IMR-90 (cell line): ENCODE measurements around the gene ZNF597. TPM values are rescaled to one million over a fixed set of nuclear protein-coding genes. Genes with fewer than 3 reads are reported as not detected.

Source experiments
- ATAC-seq: fragments of 200-7000 bp; cut with Tn5 transposase; 2 replicates; pipeline ENCODE4 v1.9.1; 2020; ENCODE audit warnings: low read depth, mild to moderate bottlenecking, moderate library complexity
- BruUV-seq: library from RNA; stranded (reverse); fragments of 400-500 nt; replicated peaks from 2 replicates; lab custom pipeline; 2021; lab: Mats Ljungman, UMichigan
- CTCF ChIA-PET: fragments of 300-600 bp; formaldehyde crosslinking; extraction: SDS; loops from one replicate; lab custom pipeline; 2021; ENCODE audit warnings: antibody characterized with exemption; lab: Yijun Ruan, JAX
- POLR2A ChIA-PET: fragments of 300-600 bp; sonication (Branson Sonifier 250); formaldehyde crosslinking; loops from one replicate; lab custom pipeline; 2022; ENCODE audit warnings: antibody characterized with exemption; ENCODE audit not compliant: unreplicated experiment; lab: Charles Lee
- DNase-seq: peaks from one replicate; pipeline ENCODE4 v3.0.0; 2013
- H2AFZ ChIP-seq: replicated peaks from 2 replicates; pipeline ENCODE3; 2013; ENCODE audit warnings: low read length, mild to moderate bottlenecking; ENCODE audit not compliant: poor library complexity
- H2AK5ac ChIP-seq: 2 replicates; pipeline ENCODE4 v1.6.1; 2013; ENCODE audit warnings: low read depth, low read length, inconsistent platforms
- H2AK9ac ChIP-seq: replicated peaks from 2 replicates; pipeline ENCODE3; 2013; ENCODE audit warnings: mild to moderate bottlenecking, low read depth, low read length, moderate library complexity; ENCODE audit not compliant: poor library complexity
- H2BK120ac ChIP-seq: 2 replicates; pipeline ENCODE4 v1.6.1; 2013; ENCODE audit warnings: low read depth, low read length, inconsistent platforms
- H2BK15ac ChIP-seq: 3 replicates; pipeline ENCODE4 v1.6.1; 2013; ENCODE audit warnings: low read depth, low read length, inconsistent platforms
- H2BK20ac ChIP-seq: 2 replicates; pipeline ENCODE4 v1.6.1; 2013; ENCODE audit warnings: low read depth, mild to moderate bottlenecking, inconsistent platforms, low read length, moderate library complexity
- H2BK5ac ChIP-seq: 2 replicates; pipeline ENCODE4 v1.6.1; 2013; ENCODE audit warnings: mild to moderate bottlenecking, low read depth, low read length, inconsistent platforms; ENCODE audit not compliant: poor library complexity, severe bottlenecking
- H3K14ac ChIP-seq: replicated peaks from 2 replicates; pipeline ENCODE4 v1.6.1; 2013; ENCODE audit warnings: low read depth, low read length, inconsistent platforms
- H3K18ac ChIP-seq: 2 replicates; pipeline ENCODE4 v1.6.1; 2013; ENCODE audit warnings: low read depth, low read length, control low read depth
- H3K23ac ChIP-seq: 2 replicates; pipeline ENCODE4 v1.6.1; 2013; ENCODE audit warnings: low read depth, low read length, inconsistent platforms
- H3K27ac ChIP-seq: 2 replicates; pipeline ENCODE4 v1.5.1; 2013; ENCODE audit warnings: mild to moderate bottlenecking, control low read depth, low read length; ENCODE audit not compliant: insufficient read depth
- H3K27me3 ChIP-seq: 2 replicates; pipeline ENCODE4 v1.6.1; 2013; ENCODE audit warnings: low read length; ENCODE audit not compliant: control insufficient read depth, insufficient read depth
- H3K36me3 ChIP-seq: 2 replicates; pipeline ENCODE4 v1.6.1; 2013; ENCODE audit warnings: low read length, mixed read lengths; ENCODE audit not compliant: control insufficient read depth, insufficient read depth
- H3K4ac ChIP-seq: 2 replicates; pipeline ENCODE4 v1.6.1; 2013; ENCODE audit warnings: low read depth, low read length, inconsistent platforms
- H3K4me1 ChIP-seq: 2 replicates; pipeline ENCODE4 v1.6.1; 2013; ENCODE audit warnings: low read length, mixed read lengths; ENCODE audit not compliant: control insufficient read depth, insufficient read depth
- H3K4me2 ChIP-seq: 2 replicates; pipeline ENCODE4 v1.6.1; 2013; ENCODE audit warnings: low read depth, mild to moderate bottlenecking, control low read depth, low read length, moderate library complexity
- H3K4me3 ChIP-seq: 2 replicates; pipeline ENCODE4 v1.5.1; 2013; ENCODE audit warnings: low read depth, mild to moderate bottlenecking, control low read depth, low read length, moderate library complexity; ENCODE audit not compliant: insufficient read depth
- H3K56ac ChIP-seq: 2 replicates; pipeline ENCODE4 v1.6.1; 2013; ENCODE audit warnings: low read length, inconsistent platforms; ENCODE audit not compliant: insufficient read depth; ENCODE audit errors: extremely low read depth
- H3K79me1 ChIP-seq, 2 experiments: 2 replicates each; pipeline ENCODE4 v1.6.1; 2013; ENCODE audit warnings: low read length in 2 of 2, inconsistent platforms in 1 of 2, low read depth in 1 of 2
- H3K9ac ChIP-seq: 2 replicates; pipeline ENCODE4 v1.6.1; 2013; ENCODE audit warnings: low read depth, low read length, control low read depth
- H3K9me1 ChIP-seq: 2 replicates; pipeline ENCODE4 v1.6.1; 2013; ENCODE audit warnings: low read length, inconsistent platforms; ENCODE audit not compliant: insufficient read depth
- H3K9me3 ChIP-seq: 2 replicates; pipeline ENCODE4 v1.6.1; 2013; ENCODE audit warnings: low read length; ENCODE audit not compliant: control insufficient read depth, insufficient read depth
- H4K20me1 ChIP-seq: 2 replicates; pipeline ENCODE4 v1.6.1; 2013; ENCODE audit warnings: low read length, inconsistent platforms; ENCODE audit not compliant: insufficient read depth
- H4K5ac ChIP-seq: 2 replicates; pipeline ENCODE4 v1.6.1; 2013; ENCODE audit warnings: mild to moderate bottlenecking, low read depth, low read length, control low read depth
- H4K8ac ChIP-seq, 2 experiments: 2 replicates each; pipeline ENCODE4 v1.6.1; 2013; ENCODE audit warnings: low read depth in 2 of 2, low read length in 2 of 2, control low read depth in 1 of 2, inconsistent platforms in 1 of 2
- H4K91ac ChIP-seq: 2 replicates; pipeline ENCODE4 v1.6.1; 2013; ENCODE audit warnings: low read depth, low read length, inconsistent platforms; ENCODE audit not compliant: insufficient read depth
- CEBPB ChIP-seq: IDR thresholded peaks from 2 replicates; pipeline ENCODE4 v1.6.1; 2012; ENCODE audit warnings: low read depth, low read length, improper control_type of control experiment
- CTCF ChIP-seq: conservative IDR thresholded peaks from 2 replicates; pipeline ENCODE4 v1.5.1; 2012; ENCODE audit warnings: mild to moderate bottlenecking, low read depth, low read length, improper control_type of control experiment
- FOS ChIP-seq: fragments of 150-350 bp; IDR thresholded peaks from 2 replicates; pipeline ENCODE4 v1.6.1; 2016; ENCODE audit warnings: low read depth, low read length
- SMC3 ChIP-seq: fragments of 150-350 bp; IDR thresholded peaks from 2 replicates; pipeline ENCODE4 v1.6.1; 2016; ENCODE audit warnings: low read depth, mild to moderate bottlenecking, antibody characterized with exemption, low read length, moderate library complexity
- WGBS, 2 experiments: methylation state at CpG; one replicate each; pipeline versions ENCODE4 v1.1.5 to v1.1.7; 2013; ENCODE audit warnings: missing lambda C conversion rate in 2 of 2; ENCODE audit not compliant: insufficient read length in 1 of 2; ENCODE audit errors: extremely low coverage in 2 of 2; 5-methylcytosine and 5-hydroxymethylcytosine counted together
- dilution Hi-C: fragments of 300-500 bp; cut with HindIII; formaldehyde crosslinking; loops from one replicate; pipeline ENCODE4 v1.14.3; 2018; ENCODE audit warnings: low sequenced_read_pairs; ENCODE audit not compliant: unreplicated experiment
- in situ Hi-C: fragments of 300-500 bp; cut with MboI; formaldehyde crosslinking; loops from 3 replicates; pipeline ENCODE4 v1.14.3; 2019; ENCODE audit warnings: low sequenced_read_pairs, inconsistent platforms, mixed read lengths
- intact Hi-C: fragments of 100-400 bp; cut with micrococcal nuclease; formaldehyde crosslinking; loops from 2 replicates; pipeline ENCODE4 v1.10.0; 2022
- polyA plus RNA-seq, 3 experiments: library from polyadenylated mRNA; depleted of rRNA; stranded (reverse); fragments of >200 nt; gene quantifications; 2 replicates each; pipeline ENCODE4 v1.2.3, GENCODE V29; 2012; ENCODE audit warnings: low replicate concordance in 1 of 3
- total RNA-seq: library from RNA; depleted of rRNA; stranded (reverse); fragments of >200 nt; gene quantifications from 2 replicates; pipeline ENCODE4 v1.2.3, GENCODE V29; 2012
- TF ChIP-seq, protein P1 (sequence below): fragments of 150-350 bp; IDR thresholded peaks from 2 replicates; pipeline ENCODE4 v1.6.1; 2017; ENCODE audit warnings: mild to moderate bottlenecking, antibody characterized with exemption, low read length, low read depth

The ZNF597 gene
- total and polyA plus RNA-seq, 2 of the 4 experiments (the other 2 are of a cell fraction), result 0.91 to 3.0 TPM

GRCh38 chr16:3465301-3465700, 22.0 kb upstream of the ZNF597 start:
- H2AK5ac ChIP-seq, result no peak overlapping the region
- ATAC-seq, result no peak
- CTCF ChIA-PET, result no interaction called here

More at GRCh38 chr16:3465301-3465700, 22.0 kb upstream of the ZNF597 start:
- no peak overlapping the region for H3K23ac ChIP-seq
- no TSS peak for BruUV-seq
- H2BK15ac ChIP-seq, result no peak overlapping the region
- no peak overlapping the region for H3K56ac ChIP-seq
- no peak overlapping the region for H2BK20ac ChIP-seq
- no peak overlapping the region for H2BK5ac ChIP-seq
- H4K5ac ChIP-seq, result no peak overlapping the region
- no peak overlapping the region for H3K4ac ChIP-seq
- H3K4me3 ChIP-seq, result no peak overlapping the region
- no peaks in the 10 kb centered on the region for H3K27me3 ChIP-seq
- H3K9me3 ChIP-seq, result no peaks in the 10 kb centered on the region
- TF ChIP-seq, protein P1, sequence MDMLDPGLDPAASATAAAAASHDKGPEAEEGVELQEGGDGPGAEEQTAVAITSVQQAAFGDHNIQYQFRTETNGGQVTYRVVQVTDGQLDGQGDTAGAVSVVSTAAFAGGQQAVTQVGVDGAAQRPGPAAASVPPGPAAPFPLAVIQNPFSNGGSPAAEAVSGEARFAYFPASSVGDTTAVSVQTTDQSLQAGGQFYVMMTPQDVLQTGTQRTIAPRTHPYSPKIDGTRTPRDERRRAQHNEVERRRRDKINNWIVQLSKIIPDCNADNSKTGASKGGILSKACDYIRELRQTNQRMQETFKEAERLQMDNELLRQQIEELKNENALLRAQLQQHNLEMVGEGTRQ, result no peak
- no peak for TF ChIP-seq FOS
- TF ChIP-seq CEBPB, result no peak
- no peak for TF ChIP-seq CTCF
- no peak for TF ChIP-seq SMC3
- intact Hi-C loops (no loop called here), in situ Hi-C loops (no loop called here), dilution Hi-C loops (no loop called here)
- H3K18ac ChIP-seq, result no peak overlapping the region
- H3K4me2 ChIP-seq, result no peak overlapping the region
- peaks cover 34% of the 10 kb centered on the region for H3K9me1 ChIP-seq
- H2AFZ ChIP-seq, result no peak overlapping the region
- no peak overlapping the region for H3K27ac ChIP-seq
- H3K79me1 ChIP-seq, result peaks cover 18 to 97% of the 10 kb centered on the region in 2 experiments
- 91% methylated on average over 6 of the region's 12 CpGs; no CpG with 5 or more reads in 1 of the 2 experiments for WGBS, 2 experiments
- H3K9ac ChIP-seq, result no peak overlapping the region
- no peak overlapping the region for H4K8ac ChIP-seq
- H3K4me1 ChIP-seq, result peaks cover 10% of the 10 kb centered on the region
- H3K36me3 ChIP-seq, result peaks cover 10% of the 10 kb centered on the region
- peak overlapping the region; percentile 63 for H2AK9ac ChIP-seq
- no peak overlapping the region for H3K14ac ChIP-seq
- no peak overlapping the region for H4K91ac ChIP-seq
- no peak overlapping the region for H2BK120ac ChIP-seq
- POLR2A ChIA-PET, result no interaction called here
- no peak for DNase-seq
- peaks cover 97% of the 10 kb centered on the region for H4K20me1 ChIP-seq
